Medulla oblongata (tissue), 1 donor: ENCODE data around the gene SHANK2.

Experiments
- DNase-seq: peaks from one replicate; pipeline ENCODE4 v3.0.0-alpha.2; 2015; ENCODE audit errors: extremely low spot score

SHANK2 gene

DNA sequence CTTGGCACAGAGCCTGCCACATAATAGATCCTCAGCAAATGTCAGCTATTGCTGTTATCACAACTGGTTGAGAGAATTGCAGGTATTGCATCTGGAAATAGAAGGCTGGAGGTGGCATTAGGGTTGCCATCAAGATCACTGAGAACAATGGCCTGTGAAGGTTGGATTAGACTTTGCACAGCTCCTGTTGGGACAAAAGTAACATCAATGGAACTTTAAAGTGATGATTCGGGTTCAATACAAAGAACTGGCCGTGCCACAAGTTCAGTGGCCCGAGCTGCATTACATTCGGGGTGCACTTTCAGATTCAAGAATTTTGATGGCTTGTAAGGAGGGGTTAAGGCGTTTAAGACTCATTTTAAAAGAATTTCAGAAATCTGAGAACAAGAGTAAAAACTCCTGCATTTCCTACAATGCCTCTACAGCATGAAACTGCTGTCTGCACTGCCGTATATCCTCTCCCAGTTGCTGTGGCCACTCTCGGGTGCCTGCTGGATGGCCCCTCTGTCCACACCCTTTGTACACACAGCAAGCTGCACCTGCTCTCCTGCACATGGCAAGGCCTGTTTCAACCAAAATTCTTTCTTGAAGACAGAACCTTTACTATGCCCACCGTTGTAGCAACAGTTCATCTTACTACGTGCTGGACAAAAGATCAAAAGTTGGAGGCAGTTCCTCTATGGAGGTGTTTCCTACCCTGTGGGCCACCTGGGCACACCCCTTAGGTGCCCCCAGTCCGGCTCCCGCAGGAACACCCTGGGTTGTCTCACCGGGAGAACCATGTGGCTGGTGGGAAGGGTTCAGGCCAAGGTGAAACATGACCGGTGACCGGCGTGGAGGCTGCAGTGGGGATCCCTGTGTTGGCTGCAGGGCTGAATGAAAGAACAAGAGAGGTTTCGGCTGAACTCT lies 17.5 kb upstream of the SHANK2 start:
- no peak for DNase-seq

DNA sequence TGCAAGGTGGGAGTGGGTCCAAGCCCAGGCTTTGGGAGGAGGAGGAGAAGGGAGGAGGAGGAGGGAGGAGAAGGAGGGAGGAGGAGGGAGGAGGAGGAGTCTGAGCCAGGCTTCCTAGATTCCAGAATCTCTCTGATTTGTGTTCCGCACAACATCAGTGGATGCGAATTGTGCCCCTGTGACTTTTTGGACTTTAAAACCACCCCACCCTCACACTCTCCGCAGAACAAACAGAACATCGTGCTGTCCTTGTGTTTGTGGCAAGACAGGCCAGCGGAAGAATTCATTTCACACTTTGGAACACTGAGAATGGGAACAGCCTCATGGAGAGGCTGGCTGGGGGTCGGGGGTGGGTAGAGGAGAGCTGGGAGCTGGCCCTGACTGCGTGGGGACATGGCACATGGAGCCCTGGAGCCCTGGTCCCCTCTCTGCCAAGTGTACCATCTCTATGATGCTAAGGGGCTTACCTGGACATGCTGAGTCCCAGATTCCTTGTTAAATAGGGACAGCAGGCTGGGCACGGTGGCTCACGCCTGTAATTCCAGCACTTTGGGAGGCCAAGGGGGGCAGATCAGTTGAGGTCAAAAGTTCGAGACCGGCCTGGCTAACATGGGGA lies 16.4 kb upstream of the SHANK2 start:
- peak; percentile 7 for DNase-seq

DNA sequence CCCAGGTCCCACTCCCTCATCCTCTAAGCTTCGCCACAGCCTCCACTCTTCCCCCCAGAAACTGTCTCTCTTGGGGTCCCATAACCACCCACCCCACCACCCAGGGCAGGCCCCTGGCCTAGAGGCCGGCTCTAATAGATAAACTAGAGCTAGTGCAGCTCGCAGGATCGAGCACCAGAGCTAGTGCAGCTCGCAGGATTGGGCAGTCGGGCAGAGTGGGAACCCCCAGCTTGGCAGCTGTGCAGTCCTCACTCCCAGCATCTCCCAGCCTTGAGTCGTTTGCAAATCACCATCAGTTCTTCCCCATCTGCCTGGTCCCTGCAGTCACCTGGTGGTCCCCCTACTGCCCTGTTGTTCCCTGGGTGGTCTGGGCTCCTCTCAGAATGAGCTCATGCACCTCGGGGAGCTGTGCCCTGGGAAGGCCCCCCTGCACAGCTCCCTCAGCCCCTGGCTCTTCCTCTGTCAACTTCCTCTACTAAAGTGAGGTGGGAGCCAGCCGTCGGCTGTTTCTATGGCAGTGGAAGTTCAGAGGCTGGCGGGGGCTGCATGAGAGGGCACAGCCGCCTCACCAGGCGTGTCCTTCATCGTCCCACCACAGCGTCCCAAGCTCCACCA lies 15.5 kb upstream of the SHANK2 start:
- DNase-seq, result no peak

DNA sequence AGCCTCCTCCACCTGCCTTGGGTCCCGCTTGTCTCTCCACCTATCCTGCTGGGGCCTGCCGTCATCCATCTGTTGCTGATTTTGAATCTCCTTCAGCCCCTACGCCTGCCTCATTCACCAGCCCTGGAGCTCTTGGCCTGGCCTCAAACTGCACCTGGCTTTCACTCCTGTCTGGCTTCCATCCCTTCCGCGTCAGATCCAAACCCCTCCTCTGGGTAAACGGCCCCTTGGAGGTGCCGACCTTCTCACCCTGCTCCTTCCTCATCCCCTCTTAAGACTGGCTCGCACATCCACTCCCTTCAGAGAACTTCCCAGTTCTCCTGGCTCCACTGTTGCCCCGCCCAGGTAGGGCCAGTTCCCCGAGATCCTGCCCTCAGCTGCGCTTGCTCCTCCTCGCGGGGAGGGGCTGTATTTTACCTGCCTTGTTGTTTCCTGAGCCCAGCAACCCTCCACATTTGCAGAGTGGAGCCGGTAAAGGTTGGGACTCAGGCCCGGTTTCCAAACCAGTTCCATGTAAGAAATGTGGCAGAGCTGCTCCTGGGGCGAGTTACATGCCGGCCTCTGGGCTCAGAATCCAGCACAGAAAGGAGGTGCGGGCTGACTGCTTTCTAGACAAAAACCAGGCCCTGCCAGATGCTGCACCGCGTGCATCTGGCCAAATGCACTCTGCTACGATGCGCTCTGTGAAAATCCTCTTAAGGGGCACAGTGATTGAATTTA lies 13.9 kb upstream of the SHANK2 start:
- DNase-seq, result no peak

DNA sequence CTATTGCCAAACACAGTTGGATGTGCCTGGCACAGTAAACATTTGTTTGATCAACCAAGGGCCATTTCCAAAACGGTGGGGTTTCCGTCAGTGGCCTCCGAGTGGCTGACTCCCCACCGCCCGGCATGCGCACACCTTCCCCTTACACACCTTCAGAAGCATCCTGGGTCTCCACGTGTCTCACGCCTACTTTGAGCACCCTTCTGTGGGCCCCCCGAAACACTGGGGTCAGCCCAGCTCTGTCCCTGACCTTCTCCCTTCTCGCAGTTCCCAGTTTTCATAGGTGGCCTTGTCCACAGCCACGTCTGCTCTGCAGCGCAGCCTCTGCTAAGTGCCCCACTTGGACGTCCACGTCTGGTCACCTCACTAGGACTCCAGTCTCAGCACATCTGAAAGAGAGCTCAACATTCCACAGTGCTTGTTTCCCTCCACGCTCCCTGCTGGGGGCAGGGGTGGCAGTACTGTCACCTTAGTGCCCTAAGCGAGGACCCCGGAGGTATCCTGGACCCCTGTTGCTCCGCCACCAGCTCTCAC lies 13.2 kb upstream of the SHANK2 start:
- DNase-seq, result no peak

DNA sequence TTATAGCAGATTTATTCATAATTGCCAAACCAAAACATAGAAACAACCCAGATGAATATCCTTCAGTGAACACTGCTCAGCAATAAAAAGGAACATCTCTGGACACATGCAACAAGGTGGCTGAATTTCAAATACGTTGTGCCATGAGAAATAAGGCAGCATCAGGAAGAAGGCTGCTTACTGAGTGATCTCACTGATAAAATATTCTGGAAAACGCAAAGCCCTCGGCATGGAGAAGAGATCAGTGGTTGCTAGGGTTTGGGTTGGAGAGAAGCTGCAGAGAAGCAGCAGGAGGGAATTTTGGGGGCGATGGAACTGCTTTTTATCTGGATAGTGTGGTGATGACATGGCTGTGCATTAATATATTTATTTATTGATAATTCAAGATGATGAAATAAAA lies 11.0 kb upstream of the SHANK2 start:
- DNase-seq, result no peak

DNA sequence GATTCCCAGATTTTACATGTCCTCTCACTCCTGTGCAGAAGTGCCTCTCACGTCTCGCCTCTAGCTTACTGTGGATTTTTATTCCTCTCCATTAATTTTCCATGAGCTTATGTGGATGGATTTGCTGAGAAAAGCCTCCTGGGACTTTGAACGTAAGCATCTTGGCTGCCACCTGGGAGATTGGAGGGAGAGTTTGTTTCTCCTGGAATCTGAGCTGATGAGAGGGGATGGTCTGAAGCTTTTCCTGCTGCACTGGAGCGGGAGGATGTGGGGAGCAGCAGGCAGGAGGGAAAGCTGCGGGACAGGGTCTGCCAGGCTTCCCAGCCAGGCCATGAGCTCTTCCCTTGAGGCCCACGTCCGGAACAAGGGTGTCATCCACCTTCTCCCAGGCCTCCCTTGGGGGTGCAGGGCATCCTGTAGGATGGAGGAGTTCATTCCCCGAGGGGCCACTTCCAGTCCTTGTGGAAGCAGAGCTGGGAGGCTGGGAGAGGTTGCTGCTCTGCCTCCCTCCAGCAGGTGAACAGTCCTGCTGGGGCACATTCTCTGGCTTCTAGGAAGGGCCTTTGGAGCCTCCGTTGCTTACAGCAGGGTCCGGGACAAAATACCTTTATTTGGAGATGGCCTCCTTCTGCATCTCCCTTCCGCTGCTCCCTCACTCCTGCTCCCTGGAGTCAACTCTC lies 3.6 kb upstream of the SHANK2 start:
- no peak for DNase-seq

DNA sequence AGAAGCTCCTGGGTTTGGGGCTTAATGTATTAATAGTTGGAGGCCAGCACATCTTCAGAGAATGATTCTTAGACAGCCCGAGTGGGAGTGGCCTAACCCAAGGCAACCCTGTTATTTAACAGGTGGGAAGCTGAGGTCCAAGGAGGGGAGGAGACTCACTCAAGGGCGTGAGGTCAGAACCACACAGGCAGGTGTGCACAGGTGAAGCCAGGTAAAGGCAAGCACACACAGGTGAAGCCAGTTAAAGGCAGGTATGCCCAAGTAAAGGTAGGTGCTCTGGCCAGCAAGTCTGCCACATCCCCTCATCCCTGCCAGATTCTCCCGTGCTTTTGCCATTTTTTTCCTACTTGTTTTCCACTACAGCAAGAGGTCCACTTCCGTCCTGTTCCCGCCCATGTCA lies 2.9 kb upstream of the SHANK2 start:
- DNase-seq, result no peak

DNA sequence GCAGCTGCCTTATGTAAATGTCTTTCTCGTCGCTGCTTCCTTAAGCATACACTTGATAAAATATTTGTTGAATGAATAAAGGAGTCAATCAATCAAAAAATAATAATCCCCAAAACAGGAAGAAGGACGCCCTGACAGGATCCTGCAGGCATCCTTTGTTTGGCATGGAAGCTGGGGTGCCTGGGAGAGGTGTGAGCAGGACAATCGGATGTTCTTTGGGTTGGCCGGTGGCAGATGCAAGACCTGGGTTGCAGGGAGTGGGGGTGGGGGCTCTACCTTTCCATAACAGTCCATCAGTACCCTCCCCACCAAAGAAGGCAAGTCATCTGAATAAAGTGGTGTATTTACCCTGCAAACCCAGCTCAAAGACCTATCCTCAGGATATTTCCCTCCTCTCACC lies 1.4 kb upstream of the SHANK2 start:
- DNase-seq, result no peak

DNA sequence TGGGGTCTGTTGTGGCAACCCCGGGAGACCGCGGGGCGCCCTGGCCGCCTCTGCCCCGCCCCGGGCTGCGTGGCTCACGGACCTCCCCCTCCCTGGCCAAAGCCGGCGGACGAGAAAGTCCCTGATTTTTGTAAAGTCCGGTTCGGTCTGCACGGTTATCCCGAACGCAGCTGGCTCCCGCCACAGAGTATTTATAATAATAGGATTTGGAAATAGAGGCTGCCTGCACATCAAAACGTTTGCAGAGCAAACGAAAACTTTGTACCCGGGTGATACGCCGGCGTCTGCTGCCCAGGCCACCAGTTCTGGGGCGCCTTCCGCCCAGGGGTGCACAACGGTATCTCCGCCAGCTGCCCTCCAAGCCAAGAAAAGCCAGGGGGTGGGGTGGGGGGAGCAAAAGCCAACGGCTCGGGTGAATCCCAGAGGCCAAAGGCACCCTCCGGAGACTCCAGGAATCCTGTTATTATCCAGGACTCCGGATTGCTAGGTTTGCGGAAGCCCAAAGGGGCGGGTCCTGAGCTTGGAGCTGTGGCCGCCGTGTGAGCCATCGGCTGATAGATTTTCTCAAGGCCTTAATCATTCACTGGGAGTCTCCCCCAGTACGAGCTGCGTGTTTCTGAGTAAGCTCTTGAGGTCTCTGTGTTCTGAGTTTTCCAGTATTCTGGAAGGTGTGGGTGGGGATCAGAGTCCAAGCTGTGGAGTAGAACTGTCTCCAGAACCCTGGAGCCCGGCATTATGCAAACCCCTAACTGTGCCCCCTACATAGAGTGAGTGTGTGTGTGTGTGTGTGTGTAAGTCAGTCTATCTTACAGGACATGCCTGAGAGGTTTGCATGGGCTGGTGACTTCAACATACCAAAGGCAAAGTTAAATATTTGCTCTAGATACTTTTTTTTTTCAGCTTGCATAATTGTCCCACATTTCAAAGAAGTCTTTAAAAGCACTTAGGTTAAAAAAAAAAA lies 673 bp upstream of the SHANK2 start:
- no peak for DNase-seq

DNA sequence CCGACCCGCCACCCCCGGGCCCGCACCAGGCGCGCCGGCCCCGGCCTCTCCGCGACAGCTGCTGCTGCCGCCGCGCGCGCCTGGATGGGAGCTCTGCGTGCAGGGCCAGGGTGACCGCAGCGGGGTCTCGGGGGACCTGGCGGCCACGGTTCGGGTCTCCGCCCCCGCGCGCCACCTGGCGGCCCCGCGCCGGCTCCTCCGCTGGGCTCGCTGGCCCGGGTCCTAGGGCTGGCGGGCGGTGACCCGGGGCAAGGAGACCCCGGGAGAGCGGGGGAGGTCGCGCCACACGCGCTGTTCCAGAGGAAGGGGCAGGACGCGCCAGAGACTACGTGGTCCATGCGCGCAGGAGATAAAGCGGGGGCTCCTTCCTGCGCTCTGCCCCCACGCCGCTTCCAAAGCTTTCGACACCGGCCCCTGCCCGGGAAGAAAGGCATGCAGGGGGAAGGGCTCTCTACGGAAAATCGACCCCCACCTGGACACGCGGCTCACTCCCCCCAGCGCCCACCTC lies 562 bp downstream of the SHANK2 start:
- no peak for DNase-seq

DNA sequence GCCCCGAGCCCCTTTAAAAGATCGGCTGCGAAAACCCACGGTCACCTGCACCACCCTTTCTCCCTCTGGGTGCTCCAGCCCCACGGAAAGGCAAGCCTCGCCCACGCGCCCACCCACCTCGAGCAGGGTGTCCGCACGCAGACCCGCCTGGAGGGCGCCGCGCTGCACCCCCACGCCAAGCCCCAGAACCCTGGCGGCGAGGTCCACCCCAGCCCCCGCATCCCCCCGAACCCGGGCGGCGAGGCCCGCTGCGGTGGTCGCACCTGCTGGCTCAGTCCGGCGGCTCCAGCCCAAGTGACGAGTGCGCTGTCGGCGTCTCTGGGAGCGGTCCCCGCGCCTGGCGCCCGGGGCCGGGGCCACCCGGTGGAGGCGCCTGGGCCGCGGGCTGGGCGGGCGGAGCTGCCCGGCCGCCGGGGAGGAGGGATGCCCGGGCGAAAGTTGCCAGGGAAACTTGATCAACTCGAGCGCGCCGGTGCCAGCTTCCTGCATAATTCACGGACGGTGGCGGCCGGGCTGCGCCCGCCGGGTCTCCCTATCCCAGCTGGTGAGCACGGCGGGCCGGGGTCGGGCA lies 1.1 kb downstream of the SHANK2 start:
- DNase-seq, result no peak

DNA sequence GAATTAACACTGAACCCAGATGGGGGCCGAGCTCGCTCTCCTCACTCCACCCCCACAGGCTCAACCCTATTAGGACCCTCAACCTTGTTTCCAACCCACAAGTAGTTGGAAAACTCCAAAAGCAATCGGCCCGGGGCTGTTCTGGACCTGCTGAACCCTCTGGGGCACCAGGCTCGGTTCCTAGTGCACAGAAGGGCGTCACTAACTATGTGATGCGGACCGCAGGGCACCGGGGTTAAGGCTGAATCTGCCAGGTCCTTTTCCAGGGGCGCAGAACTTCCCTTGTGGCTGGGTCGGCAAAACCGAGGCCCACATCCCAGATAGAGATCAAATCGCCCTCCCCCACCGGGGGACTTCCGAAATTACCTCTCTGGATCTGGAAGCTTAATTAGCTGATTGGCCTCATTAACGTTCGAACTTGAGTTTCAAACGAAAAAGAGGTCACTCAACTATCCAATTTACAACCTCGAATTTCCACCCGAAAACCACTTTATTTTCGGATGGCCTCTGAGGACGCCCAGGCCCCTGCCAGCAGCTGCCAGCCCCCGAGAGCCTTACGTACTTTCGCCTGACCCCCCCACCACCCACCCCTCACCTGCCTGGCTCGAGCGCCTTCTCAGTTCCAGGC lies 1.7 kb downstream of the SHANK2 start:
- no peak for DNase-seq

DNA sequence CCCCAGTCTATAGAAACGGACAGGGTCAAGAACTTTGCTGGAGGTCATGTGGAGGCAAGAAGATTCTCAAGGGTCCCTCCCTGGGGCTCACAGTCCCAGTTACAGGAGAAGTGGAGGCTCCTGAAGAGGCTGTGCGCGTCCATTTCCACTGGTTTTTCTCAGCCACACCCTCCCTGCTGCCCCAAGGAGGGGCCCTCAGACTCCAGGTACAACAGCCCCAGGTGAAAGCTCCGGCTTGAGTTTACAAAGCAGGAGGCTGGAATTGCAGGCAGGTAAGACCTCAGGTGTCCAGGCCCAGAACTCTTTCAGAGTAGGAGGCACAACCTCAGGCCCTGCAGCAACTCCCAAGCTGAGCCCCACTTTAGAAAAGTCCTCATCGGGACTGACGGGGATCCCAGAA lies 3.1 kb downstream of the SHANK2 start:
- no peak for DNase-seq

DNA sequence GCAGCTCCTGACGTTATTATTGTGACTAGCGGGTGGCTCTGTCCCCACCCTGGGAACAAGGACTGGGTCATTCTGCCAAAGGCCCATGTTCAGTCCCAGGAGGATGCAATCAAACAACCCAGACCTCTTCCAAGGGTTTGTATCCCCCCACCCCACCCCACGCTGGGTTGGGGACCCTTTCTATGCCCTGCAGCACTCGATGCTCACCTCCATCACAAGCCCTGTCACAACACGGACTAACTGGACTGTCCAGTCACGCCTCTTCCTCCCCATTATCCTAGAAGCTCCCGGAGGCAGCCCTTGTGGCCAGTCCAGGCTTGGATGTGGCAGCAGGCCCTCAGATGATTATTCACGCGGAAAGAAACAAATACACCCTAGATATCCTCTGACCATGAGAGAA lies 3.7 kb downstream of the SHANK2 start:
- DNase-seq, result no peak

DNA sequence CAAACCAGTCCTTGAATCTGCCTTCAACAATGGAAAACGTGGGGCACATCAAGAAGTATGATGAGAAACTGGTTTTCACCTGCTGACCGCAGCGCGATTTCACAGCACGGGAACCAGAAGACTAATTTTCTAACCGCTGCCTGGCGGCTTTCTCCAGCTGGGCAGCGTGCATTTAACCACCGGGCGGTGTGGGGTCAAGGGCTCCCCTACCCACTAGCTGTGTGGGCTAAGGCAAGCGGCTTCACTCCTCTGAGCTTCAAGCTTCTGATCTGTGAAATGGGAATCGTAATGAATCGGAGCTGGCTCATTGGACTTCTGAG lies 4.2 kb downstream of the SHANK2 start:
- DNase-seq, result no peak

DNA sequence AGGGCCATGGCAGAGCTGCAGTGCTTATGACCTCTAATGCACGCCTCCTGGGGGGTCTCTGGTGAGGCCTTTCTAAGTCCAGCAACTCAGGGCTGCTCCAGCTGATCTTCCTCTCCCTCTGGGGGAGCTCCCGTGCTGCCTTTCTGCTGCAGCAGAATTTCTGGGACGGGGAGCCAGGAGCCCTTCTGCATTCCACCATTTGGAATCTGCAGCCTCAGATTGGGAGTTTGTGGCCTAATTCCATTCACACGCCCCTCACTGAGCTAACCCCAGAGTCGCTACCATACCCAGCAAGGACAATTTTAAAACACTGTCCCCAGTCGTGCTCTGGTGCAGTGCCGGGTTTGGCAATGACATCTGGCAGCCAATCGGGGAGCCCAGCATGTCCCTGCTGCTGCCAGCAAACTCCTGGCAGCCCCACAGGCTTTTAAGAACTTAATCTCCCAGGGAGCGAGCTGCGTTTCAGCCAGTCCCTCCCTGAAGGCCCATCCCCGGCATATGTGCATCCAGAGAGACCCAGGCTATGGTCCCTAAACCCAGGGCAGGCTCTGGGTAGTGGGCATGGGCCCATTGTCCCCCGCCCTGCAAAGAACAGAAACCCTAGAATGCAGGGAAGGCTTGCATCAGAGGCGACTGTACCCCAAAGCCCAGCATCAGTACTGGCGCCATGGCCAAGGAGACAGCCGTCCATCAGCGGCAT lies 4.7 kb downstream of the SHANK2 start:
- DNase-seq, result peak; percentile 29

DNA sequence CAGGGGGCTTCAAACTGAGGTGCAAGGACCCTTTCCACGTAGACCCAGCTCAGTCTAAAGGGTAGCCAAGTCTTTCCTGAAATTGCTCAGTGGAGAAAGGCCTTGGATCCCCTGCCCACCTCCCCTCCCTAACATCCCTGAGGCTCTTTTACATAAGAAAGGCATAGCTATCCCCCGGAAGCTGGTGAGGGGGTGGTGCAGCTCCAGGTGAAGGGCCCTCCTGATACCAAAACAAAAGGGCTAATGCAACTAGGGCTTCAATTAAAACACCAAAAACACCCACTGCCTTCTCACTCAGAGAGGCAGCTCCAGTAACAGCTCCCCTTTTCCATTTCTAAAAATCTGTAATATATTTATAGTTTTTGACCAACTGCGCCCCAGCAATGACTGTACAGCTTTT lies 5.8 kb downstream of the SHANK2 start:
- no peak for DNase-seq
